ENCODE results near the gene GLOD4. TPM values are rescaled to one million over a fixed set of nuclear protein-coding genes. Genes with fewer than 3 reads are reported as not detected.
A peak's percentile ranks its signal among the peaks of the same experiment; 100 is the strongest.

GLOD4 gene
- total RNA-seq, 6 experiments from 2014 or later = 34.6 to 66.4 (median 39.9) TPM

DNA sequence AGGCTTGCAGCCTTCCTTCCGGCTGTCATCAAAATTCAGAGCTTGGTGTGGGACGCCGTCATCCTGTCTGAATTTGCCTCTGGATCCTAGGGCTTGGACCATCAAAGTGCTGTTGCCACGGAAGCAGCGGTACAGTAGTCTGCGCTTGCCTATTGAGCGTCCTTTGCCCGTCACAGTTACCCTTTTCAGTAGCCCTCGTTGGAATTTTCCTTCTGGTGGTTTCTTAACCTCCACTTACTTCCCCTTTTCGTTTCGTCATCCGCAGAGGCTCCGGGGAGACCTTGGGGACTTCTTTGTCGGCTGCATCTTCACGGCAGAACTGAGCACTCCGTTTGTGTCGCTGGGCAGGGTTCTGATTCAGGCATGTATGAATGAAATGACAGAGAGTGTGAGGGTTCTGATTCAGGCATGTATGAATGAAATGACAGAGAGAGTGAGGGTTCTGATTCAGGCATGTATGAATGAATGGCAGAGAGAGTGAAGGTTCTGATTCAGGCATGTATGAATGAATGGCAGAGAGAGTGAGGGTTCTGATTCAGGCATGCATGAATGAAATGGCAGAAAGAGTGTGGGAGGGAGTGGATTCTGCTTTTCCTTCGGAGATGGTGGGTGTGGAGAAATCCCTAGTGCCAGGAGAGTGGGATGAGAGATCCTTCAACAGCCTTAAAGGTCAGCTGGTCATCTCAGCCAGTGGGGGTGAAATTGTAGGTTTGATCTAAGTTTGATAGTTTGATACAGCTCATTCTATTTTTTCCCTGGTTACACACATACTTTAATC is 41.7 kb downstream of the GLOD4 start:
- intact Hi-C loops (cut with DNase I) = no loop called here
- no peaks in the 10 kb centered on the region for H3K9me3 ChIP-seq
- 57% methylated on average over 12 of the region's 18 CpGs for WGBS (ENCODE audit: insufficient coverage, low coverage, low lambda C conversion rate, missing lambda C conversion rate)
- H3K27me3 ChIP-seq = no peaks in the 10 kb centered on the region
- TF ChIP-seq, protein P1, sequence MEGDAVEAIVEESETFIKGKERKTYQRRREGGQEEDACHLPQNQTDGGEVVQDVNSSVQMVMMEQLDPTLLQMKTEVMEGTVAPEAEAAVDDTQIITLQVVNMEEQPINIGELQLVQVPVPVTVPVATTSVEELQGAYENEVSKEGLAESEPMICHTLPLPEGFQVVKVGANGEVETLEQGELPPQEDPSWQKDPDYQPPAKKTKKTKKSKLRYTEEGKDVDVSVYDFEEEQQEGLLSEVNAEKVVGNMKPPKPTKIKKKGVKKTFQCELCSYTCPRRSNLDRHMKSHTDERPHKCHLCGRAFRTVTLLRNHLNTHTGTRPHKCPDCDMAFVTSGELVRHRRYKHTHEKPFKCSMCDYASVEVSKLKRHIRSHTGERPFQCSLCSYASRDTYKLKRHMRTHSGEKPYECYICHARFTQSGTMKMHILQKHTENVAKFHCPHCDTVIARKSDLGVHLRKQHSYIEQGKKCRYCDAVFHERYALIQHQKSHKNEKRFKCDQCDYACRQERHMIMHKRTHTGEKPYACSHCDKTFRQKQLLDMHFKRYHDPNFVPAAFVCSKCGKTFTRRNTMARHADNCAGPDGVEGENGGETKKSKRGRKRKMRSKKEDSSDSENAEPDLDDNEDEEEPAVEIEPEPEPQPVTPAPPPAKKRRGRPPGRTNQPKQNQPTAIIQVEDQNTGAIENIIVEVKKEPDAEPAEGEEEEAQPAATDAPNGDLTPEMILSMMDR (IDR thresholded peaks at IDR 0.05) = no peak
- ATAC-seq = peak in 3 of 4 donors; percentile 32 to 60 (median 58)
- H3K4me1 ChIP-seq = peaks cover 0 to 2% (median 0%) of the 10 kb centered on the region in 4 donors
- DNase-seq = no peak
- H3K36me3 ChIP-seq = peaks cover 0 to 10% (median 2%) of the 10 kb centered on the region in 4 donors
- no peak overlapping the region for H3K27ac ChIP-seq
- H3K4me3 ChIP-seq = no peak overlapping the region

DNA sequence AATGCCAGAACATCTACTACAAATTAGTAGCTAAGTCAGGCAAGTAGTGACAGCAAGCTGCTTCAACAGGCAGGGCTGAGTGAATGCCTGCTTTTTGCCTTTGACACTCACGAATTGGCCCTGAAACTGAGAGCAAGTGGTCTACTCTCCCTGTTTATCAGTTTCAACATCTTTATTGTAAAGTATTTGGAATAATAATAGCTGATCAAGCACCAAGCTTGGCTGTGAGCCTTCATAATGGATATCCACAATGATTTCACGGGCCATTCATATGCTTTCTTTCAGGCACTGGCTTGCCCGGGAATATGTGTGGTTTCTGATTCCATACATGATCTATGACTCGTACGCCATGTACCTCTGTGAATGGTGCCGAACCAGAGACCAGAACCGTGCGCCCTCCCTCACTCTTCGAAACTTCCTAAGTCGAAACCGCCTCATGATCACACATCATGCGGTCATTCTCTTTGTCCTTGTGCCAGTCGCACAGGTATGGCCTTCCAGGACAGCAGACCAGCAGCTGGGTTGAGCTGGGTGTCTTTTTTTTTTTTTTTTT is 44.4 kb downstream of the GLOD4 start:
- no peak for ATAC-seq
- no peaks in the 10 kb centered on the region for H3K27me3 ChIP-seq
- H3K36me3 ChIP-seq = peaks cover 0 to 2% (median 0%) of the 10 kb centered on the region in 4 donors
- TF ChIP-seq, protein P1 (IDR thresholded peaks at IDR 0.05) = no peak
- H3K4me3 ChIP-seq = no peak overlapping the region
- no peaks in the 10 kb centered on the region for H3K4me1 ChIP-seq
- intact Hi-C loops (cut with DNase I) = no loop called here
- WGBS (ENCODE audit: insufficient coverage, low coverage, low lambda C conversion rate, missing lambda C conversion rate) = 96% methylated on average over 8 of the region's 13 CpGs
- H3K9me3 ChIP-seq = no peaks in the 10 kb centered on the region
- H3K27ac ChIP-seq = no peak overlapping the region
- no peak for DNase-seq

DNA sequence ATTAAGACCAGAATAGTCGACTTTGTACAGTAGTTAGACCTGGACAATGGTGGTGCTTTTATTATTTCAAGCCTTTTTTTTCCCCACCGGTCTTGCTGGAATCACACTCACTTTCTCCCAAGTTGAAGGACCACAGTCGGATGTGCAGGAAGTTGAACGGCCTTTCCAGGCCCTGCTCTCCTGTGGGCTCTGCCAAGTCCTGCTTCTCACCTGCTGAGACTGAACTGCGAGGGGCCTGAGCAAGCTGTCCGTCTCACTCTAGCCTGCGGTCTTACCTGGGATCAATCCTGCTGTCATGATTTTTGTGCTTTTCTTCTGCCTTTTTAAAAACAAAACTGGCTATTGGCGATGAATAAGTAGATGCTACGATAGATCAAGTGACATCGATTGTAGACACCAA is 48.3 kb downstream of the GLOD4 start:
- Histone ChIP-seq H3K4me3 (peak overlapping the region in 1 of 3 donors; percentile 61), H3K9me3 (no peaks in the 10 kb centered on the region), H3K4me1 (no peaks in the 10 kb centered on the region), H3K36me3 (no peaks in the 10 kb centered on the region), H3K27me3 (no peaks in the 10 kb centered on the region), H3K27ac (no peak overlapping the region)
- TF ChIP-seq POLR2A (IDR thresholded peaks at IDR 0.05) = no peak
- TF ChIP-seq, protein P1 (IDR thresholded peaks at IDR 0.05) = no peak
- no peak for DNase-seq
- intact Hi-C loops (cut with DNase I) = no loop called here
- no peak for ATAC-seq
- WGBS (ENCODE audit: insufficient coverage, low coverage, low lambda C conversion rate, missing lambda C conversion rate) = 69% methylated on average over 6 of the region's 10 CpGs

DNA sequence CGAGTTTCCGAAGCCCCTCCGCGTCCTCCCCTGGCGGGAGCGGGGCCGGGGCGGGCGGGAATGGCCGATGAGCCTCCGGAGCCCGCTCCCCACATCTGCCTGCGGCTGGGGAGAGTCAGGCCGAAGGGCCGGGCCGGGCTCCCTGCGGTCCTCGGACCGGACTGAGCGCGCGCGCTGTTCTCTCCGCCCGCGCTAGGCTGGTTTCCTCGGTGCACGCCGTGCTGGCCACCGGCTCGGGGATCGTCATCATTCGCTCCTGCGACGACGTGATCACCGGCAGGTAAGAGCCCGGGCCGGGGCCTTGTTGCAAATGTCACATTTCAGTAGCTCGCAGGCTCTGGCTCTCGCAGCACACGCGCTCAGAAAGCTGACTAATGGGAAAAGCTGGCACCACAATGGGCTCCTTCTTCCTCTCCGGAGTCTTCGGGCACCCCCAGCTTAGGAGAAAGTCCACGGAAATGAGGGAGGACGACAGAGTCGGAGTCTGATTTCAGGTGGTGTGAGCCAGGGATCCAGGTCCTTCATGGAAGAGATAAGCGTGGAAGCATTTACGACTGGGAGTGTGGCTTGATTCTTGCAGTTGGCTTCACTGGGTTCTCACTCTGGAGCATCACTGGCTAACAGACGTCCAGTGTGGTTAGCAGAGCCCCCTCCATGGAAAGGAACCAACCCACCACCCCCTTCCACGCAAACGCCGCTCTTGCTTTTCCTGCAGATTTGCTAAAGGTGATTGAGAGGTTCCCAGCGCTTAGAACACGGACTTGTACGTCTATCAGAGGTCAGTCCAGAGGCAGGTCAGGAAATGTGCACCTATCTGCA is 49.0 kb downstream of the GLOD4 start:
- Histone ChIP-seq H3K36me3 (no peaks in the 10 kb centered on the region), H3K27me3 (no peaks in the 10 kb centered on the region), H3K4me3 (peak overlapping the region; percentile 61 to 69 (median 63)), H3K4me1 (no peaks in the 10 kb centered on the region), H3K9me3 (no peaks in the 10 kb centered on the region), H3K27ac (peak overlapping the region in 1 of 3 donors; percentile 61)
- peak; percentile 60 to 71 (median 66) for ATAC-seq
- peak in 2 of 3 donors; percentile 62 to 70 for DNase-seq
- intact Hi-C loops (cut with DNase I) = no loop called here
- WGBS (ENCODE audit: insufficient coverage, low coverage, low lambda C conversion rate, missing lambda C conversion rate) = 4% methylated on average over 5 of the region's 57 CpGs
- TF ChIP-seq, protein P1 (IDR thresholded peaks at IDR 0.05) = no peak
- no peak for TF ChIP-seq POLR2A (IDR thresholded peaks at IDR 0.05)
